ENCODE results near the gene TMEM63B. TPM values are rescaled to one million over a fixed set of nuclear protein-coding genes. Genes with fewer than 3 reads are reported as not detected.

The TMEM63B gene
- total and polyA plus RNA-seq, 2 experiments from 2014 or later: 14.1 to 43.2 TPM

- no peak for TF ChIP-seq EZH2 (IDR thresholded peaks at IDR 0.05; ENCODE audit: insufficient read depth, poor library complexity, severe bottlenecking)
- TF ChIP-seq EZH2phosphoT487 (IDR thresholded peaks at IDR 0.05; ENCODE audit: insufficient read depth, low read depth): no peak
- in situ Hi-C loops (cut with MboI): no loop called here
- Histone ChIP-seq H3K4me3 (no peak overlapping the region), H3F3A (ENCODE audit: insufficient read depth) (peaks cover 4% of the 10 kb centered on the region; the same call in 1 of the 2 replicates), H3K9me3 (ENCODE audit: low read depth) (no peaks in the 10 kb centered on the region), H3K4me2 (ENCODE audit: unreplicated experiment) (no peak overlapping the region), H3K9ac (no peak overlapping the region), H3K9me2 (ENCODE audit: insufficient read depth) (no peaks in the 10 kb centered on the region), H3K4me1 (ENCODE audit: insufficient read depth) (no peaks in the 10 kb centered on the region), H2AFZ (no peak overlapping the region), H3K27me3 (replicated peaks; ENCODE audit: insufficient read depth) (no peaks in the 10 kb centered on the region), H3K79me2 (ENCODE audit: insufficient read depth) (no peaks in the 10 kb centered on the region), H3K36me3 (ENCODE audit: low read depth) (no peaks in the 10 kb centered on the region), H4K20me1 (ENCODE audit: insufficient read depth) (no peaks in the 10 kb centered on the region), H3K27ac (no peak overlapping the region)
- DNase-seq: no peak
- 84 to 86% methylated on average over 14 to 19 of the region's 19 CpGs for WGBS, 2 experiments (ENCODE audit: low coverage in 1 of 2, low lambda C conversion rate in 2 of 2, missing lambda C conversion rate in 2 of 2)
Measured at GRCh38 chr6:44152533-44152932, 25.2 kb downstream of the TMEM63B start.

GRCh38 chr6:44154067-44154466 is 26.7 kb downstream of the TMEM63B start:
- no peaks in the 10 kb centered on the region for H3K79me2 ChIP-seq (ENCODE audit: insufficient read depth)
- no peak overlapping the region for H3K27ac ChIP-seq
- in situ Hi-C loops (cut with MboI): no loop called here
- H4K20me1 ChIP-seq (ENCODE audit: insufficient read depth): no peaks in the 10 kb centered on the region
- H3K4me3 ChIP-seq: no peak overlapping the region
- H3K4me2 ChIP-seq (ENCODE audit: unreplicated experiment): no peak overlapping the region
- whole genome bisulfite sequencing, 2 experiments (ENCODE audit: low coverage in 1 of 2, low lambda C conversion rate in 2 of 2, missing lambda C conversion rate in 2 of 2): 84 to 85% methylated on average over 11 to 12 of the region's 12 CpGs
- H3K36me3 ChIP-seq (ENCODE audit: low read depth): no peaks in the 10 kb centered on the region
- no peak for TF ChIP-seq EZH2phosphoT487 (IDR thresholded peaks at IDR 0.05; ENCODE audit: insufficient read depth, low read depth)
- no peak for TF ChIP-seq EZH2 (IDR thresholded peaks at IDR 0.05; ENCODE audit: insufficient read depth, poor library complexity, severe bottlenecking)
- no peaks in the 10 kb centered on the region for H3K27me3 ChIP-seq (replicated peaks; ENCODE audit: insufficient read depth)
- no peaks in the 10 kb centered on the region for H3K9me2 ChIP-seq (ENCODE audit: insufficient read depth)
- no peaks in the 10 kb centered on the region for H3K9me3 ChIP-seq (ENCODE audit: low read depth)
- H3K4me1 ChIP-seq (ENCODE audit: insufficient read depth): no peaks in the 10 kb centered on the region
- peaks cover 4% of the 10 kb centered on the region; the same call in 1 of the 2 replicates for H3F3A ChIP-seq (ENCODE audit: insufficient read depth)
- DNase-seq: no peak
- H3K9ac ChIP-seq: no peak overlapping the region
- no peak overlapping the region for H2AFZ ChIP-seq

GRCh38 chr6:44156494-44157151 is 29.3 kb downstream of the TMEM63B start:
- Histone ChIP-seq H3K36me3 (ENCODE audit: low read depth) (no peaks in the 10 kb centered on the region), H3K79me2 (ENCODE audit: insufficient read depth) (no peaks in the 10 kb centered on the region), H3F3A (ENCODE audit: insufficient read depth) (peaks cover 10% of the 10 kb centered on the region), H3K9me3 (ENCODE audit: low read depth) (no peaks in the 10 kb centered on the region), H3K4me2 (ENCODE audit: unreplicated experiment) (no peak overlapping the region), H4K20me1 (ENCODE audit: insufficient read depth) (no peaks in the 10 kb centered on the region), H3K27ac (no peak overlapping the region), H2AFZ (no peak overlapping the region), H3K4me3 (no peak overlapping the region), H3K9me2 (ENCODE audit: insufficient read depth) (no peaks in the 10 kb centered on the region), H3K9ac (no peak overlapping the region), H3K27me3 (replicated peaks; ENCODE audit: insufficient read depth) (no peaks in the 10 kb centered on the region), H3K4me1 (ENCODE audit: insufficient read depth) (0 out of 2 replicates have a peak, but pooled peaks cover 6% of the 10 kb centered on the region)
- no peak for TF ChIP-seq EZH2phosphoT487 (IDR thresholded peaks at IDR 0.05; ENCODE audit: insufficient read depth, low read depth)
- TF ChIP-seq EZH2 (IDR thresholded peaks at IDR 0.05; ENCODE audit: insufficient read depth, poor library complexity, severe bottlenecking): no peak
- 89 to 90% methylated on average over 9 of the region's 9 CpGs for WGBS, 2 experiments (ENCODE audit: low coverage in 1 of 2, low lambda C conversion rate in 2 of 2, missing lambda C conversion rate in 2 of 2)
- in situ Hi-C loops (cut with MboI): no loop called here
- no peak for DNase-seq

GRCh38 chr6:44157152-44157521 is 29.8 kb downstream of the TMEM63B start:
- 87 to 90% methylated on average over 11 of the region's 11 CpGs for WGBS, 2 experiments (ENCODE audit: low coverage in 1 of 2, low lambda C conversion rate in 2 of 2, missing lambda C conversion rate in 2 of 2)
- TF ChIP-seq EZH2phosphoT487 (IDR thresholded peaks at IDR 0.05; ENCODE audit: insufficient read depth, low read depth) (no peak), EZH2 (IDR thresholded peaks at IDR 0.05; ENCODE audit: insufficient read depth, poor library complexity, severe bottlenecking) (no peak)
- Histone ChIP-seq H3K36me3 (ENCODE audit: low read depth) (no peaks in the 10 kb centered on the region), H3K79me2 (ENCODE audit: insufficient read depth) (no peaks in the 10 kb centered on the region), H3K4me2 (ENCODE audit: unreplicated experiment) (no peak overlapping the region), H4K20me1 (ENCODE audit: insufficient read depth) (no peaks in the 10 kb centered on the region), H3K4me3 (no peak overlapping the region), H3K9ac (no peak overlapping the region), H3K27ac (no peak overlapping the region), H3K27me3 (replicated peaks; ENCODE audit: insufficient read depth) (no peaks in the 10 kb centered on the region), H3K9me3 (ENCODE audit: low read depth) (no peaks in the 10 kb centered on the region), H3K4me1 (ENCODE audit: insufficient read depth) (0 out of 2 replicates have a peak, but pooled peaks cover 9% of the 10 kb centered on the region), H3F3A (ENCODE audit: insufficient read depth) (peaks cover 12% of the 10 kb centered on the region), H3K9me2 (ENCODE audit: insufficient read depth) (no peaks in the 10 kb centered on the region), H2AFZ (no peak overlapping the region)
- no peak for DNase-seq
- in situ Hi-C loops (cut with MboI): no loop called here
